Measurements from ENCODE around the gene FAM168B.

DNA sequence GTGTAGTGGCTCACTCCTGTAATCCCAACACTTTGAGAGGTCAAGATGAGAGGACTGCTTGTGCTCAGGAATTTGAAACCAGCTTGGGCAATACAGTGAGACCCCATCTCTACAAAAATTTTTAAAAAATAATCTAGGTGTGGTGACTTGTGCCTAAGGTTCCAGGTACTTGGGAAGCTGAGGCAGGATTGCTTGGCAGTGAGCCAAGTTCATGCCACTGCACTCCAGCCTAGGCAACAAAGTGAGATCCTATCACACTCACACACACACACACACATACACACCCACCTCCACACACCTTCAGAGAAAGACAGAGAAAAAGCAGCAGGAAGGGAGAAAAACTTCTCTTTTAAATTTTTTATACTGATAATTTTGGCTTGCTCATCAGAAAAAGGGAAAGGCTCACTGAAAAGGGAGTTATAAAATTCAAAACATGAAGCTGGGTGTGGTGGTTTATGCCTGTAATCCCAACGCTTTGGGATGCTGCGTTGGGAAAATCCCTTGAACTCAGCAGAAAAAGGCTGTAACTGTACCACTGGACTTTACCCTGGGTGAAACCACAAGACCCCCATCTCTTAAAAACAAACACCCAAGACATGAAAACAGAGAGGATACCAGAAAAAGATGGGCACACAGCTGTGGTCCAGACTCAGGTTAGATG, 25.7 kb downstream of the FAM168B start:
- TF ChIP-seq POLR2A (IDR thresholded peaks at IDR 0.05) = no peak
- TF ChIP-seq, protein P1, sequence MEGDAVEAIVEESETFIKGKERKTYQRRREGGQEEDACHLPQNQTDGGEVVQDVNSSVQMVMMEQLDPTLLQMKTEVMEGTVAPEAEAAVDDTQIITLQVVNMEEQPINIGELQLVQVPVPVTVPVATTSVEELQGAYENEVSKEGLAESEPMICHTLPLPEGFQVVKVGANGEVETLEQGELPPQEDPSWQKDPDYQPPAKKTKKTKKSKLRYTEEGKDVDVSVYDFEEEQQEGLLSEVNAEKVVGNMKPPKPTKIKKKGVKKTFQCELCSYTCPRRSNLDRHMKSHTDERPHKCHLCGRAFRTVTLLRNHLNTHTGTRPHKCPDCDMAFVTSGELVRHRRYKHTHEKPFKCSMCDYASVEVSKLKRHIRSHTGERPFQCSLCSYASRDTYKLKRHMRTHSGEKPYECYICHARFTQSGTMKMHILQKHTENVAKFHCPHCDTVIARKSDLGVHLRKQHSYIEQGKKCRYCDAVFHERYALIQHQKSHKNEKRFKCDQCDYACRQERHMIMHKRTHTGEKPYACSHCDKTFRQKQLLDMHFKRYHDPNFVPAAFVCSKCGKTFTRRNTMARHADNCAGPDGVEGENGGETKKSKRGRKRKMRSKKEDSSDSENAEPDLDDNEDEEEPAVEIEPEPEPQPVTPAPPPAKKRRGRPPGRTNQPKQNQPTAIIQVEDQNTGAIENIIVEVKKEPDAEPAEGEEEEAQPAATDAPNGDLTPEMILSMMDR (IDR thresholded peaks at IDR 0.05) = no peak

All from adrenal gland (tissue), 5 donors.